Uterus (tissue), 4 donors: ENCODE data around the gene MINK1. TPM values are rescaled to one million over a fixed set of nuclear protein-coding genes. Genes with fewer than 3 reads are reported as not detected.

Experiments
- DNase-seq, 2 donors: peaks; one replicate each; pipeline ENCODE4 v3.0.0-alpha.2; 2019 to 2020
- H3K27ac ChIP-seq, 2 donors: fragments of 200-600 bp; sonication (generic); 1 replicate in 1 of 2; 2 replicates in 1 of 2; pipeline ENCODE4 v1.5.1; 2016 to 2018
- H3K27me3 ChIP-seq, 2 donors: fragments of 200-600 bp; sonication (generic); one replicate each; pipeline ENCODE4 v1.5.1; 2018 to 2019; ENCODE audit warnings: control low read depth in 1 of 2
- H3K36me3 ChIP-seq, 2 donors: fragments of 200-600 bp; sonication (generic); one replicate each; pipeline ENCODE4 v1.5.1; 2019; ENCODE audit warnings: control low read depth in 1 of 2
- H3K4me1 ChIP-seq, 2 donors: fragments of 200-600 bp; sonication (generic); one replicate each; pipeline ENCODE4 v1.5.1; 2018 to 2019; ENCODE audit warnings: control low read depth in 1 of 2
- H3K4me3 ChIP-seq, 2 donors: fragments of 200-600 bp; sonication (generic); 1 replicate in 1 of 2; 2 replicates in 1 of 2; pipeline ENCODE4 v1.5.1; 2018 to 2019; ENCODE audit warnings: mild to moderate bottlenecking in 1 of 2
- H3K9me3 ChIP-seq, 2 donors: fragments of 200-600 bp; sonication (generic); one replicate each; pipeline ENCODE4 v1.5.1; 2019; ENCODE audit warnings: control low read depth in 1 of 2
- CTCF ChIP-seq, 4 experiments: fragments of 200-600 bp in 2 of 4; fragments of 450-650 bp in 2 of 4; sonication (generic) in 2 of 4; IDR thresholded peaks; one replicate each; pipeline ENCODE4 v1.5.1; 2016 to 2019; ENCODE audit warnings: antibody characterized with exemption in 4 of 4, mild to moderate bottlenecking in 2 of 4, moderate library complexity in 1 of 4
- POLR2A ChIP-seq, 2 donors: fragments of 450-650 bp; IDR thresholded peaks; one replicate each; pipeline ENCODE4 v1.6.1; 2016; ENCODE audit warnings: antibody characterized with exemption in 2 of 2, mild to moderate bottlenecking in 1 of 2, moderate library complexity in 1 of 2
- intact Hi-C: fragments of 100-400 bp; cut with DNase I; formaldehyde crosslinking; loops from one replicate; pipeline ENCODE4 v1.15.1; 2023; ENCODE audit warnings: low total_unique reads
- total RNA-seq, 4 donors: library from RNA; depleted of rRNA in 3 of 4; stranded (reverse); fragments of >200 nt in 3 of 4; gene quantifications; one replicate each; pipeline versions ENCODE4 v1.1.0 to v1.2.4, GENCODE V29; 2014 to 2023
- donor health status: DM: yes; HTN: yes; CAD: no.

Gene MINK1
- total RNA-seq, 4 donors from 2014 or later = 17.9 to 99.2 (median 27.9) TPM

- Histone ChIP-seq H3K9me3 (no peaks in the 10 kb centered on the region), H3K4me3 (no peak within 1 kb of the TSS), H3K4me1 (no peaks in the 10 kb centered on the region), H3K36me3 (no peaks in the 10 kb centered on the region), H3K27me3 (no peaks in the 10 kb centered on the region), H3K27ac (no peak within 1 kb of the TSS)
- no peak for DNase-seq
- TF ChIP-seq POLR2A (IDR thresholded peaks at IDR 0.05) (no peak), CTCF (IDR thresholded peaks at IDR 0.05) (no peak)
- intact Hi-C loops = no loop called here
These were observed 98.8 kb downstream of the MINK1 start, which contains the start of gene GP1BA for GRCh38 chr17:4931963-4932362. GP1BA (plus strand) TSS chr17:4932277; CDS start chr17:4932605, 328 bp downstream.

- Histone ChIP-seq H3K27me3 (no peaks in the 10 kb centered on the region), H3K4me1 (no peaks in the 10 kb centered on the region), H3K9me3 (no peaks in the 10 kb centered on the region), H3K27ac (no peak overlapping the region), H3K4me3 (no peak overlapping the region), H3K36me3 (no peaks in the 10 kb centered on the region)
- intact Hi-C loops = no loop called here
- no peak for DNase-seq
- TF ChIP-seq POLR2A (IDR thresholded peaks at IDR 0.05) = no peak
- no peak for TF ChIP-seq CTCF (IDR thresholded peaks at IDR 0.05)
These were observed 99.6 kb downstream of the MINK1 start for GRCh38 chr17:4932756-4933155.

GRCh38 chr17:4933646-4934045 is 100.5 kb downstream of the MINK1 start:
- Histone ChIP-seq H3K27ac (no peak overlapping the region), H3K27me3 (no peaks in the 10 kb centered on the region), H3K36me3 (no peaks in the 10 kb centered on the region), H3K4me3 (no peak overlapping the region), H3K9me3 (no peaks in the 10 kb centered on the region), H3K4me1 (peaks cover 2 to 5% of the 10 kb centered on the region in 2 donors)
- intact Hi-C loops = no loop called here
- DNase-seq = no peak
- TF ChIP-seq CTCF (IDR thresholded peaks at IDR 0.05) (no peak), POLR2A (IDR thresholded peaks at IDR 0.05) (no peak)

- DNase-seq = no peak
- TF ChIP-seq POLR2A (IDR thresholded peaks at IDR 0.05) (no peak), CTCF (IDR thresholded peaks at IDR 0.05) (no peak)
- Histone ChIP-seq H3K27ac (no peak overlapping the region), H3K27me3 (no peaks in the 10 kb centered on the region), H3K36me3 (no peaks in the 10 kb centered on the region), H3K4me1 (peaks cover 8 to 12% of the 10 kb centered on the region in 2 donors), H3K9me3 (no peaks in the 10 kb centered on the region), H3K4me3 (no peak overlapping the region)
- intact Hi-C loops = no loop called here
These were observed 101.2 kb downstream of the MINK1 start for GRCh38 chr17:4934173-4934979.

GRCh38 chr17:4935650-4936049 is 102.5 kb downstream of the MINK1 start:
- Histone ChIP-seq H3K9me3 (no peaks in the 10 kb centered on the region), H3K4me1 (peaks cover 8 to 12% of the 10 kb centered on the region in 2 donors), H3K36me3 (no peaks in the 10 kb centered on the region), H3K4me3 (no peak overlapping the region), H3K27ac (no peak overlapping the region), H3K27me3 (no peaks in the 10 kb centered on the region)
- no peak for DNase-seq
- intact Hi-C loops = no loop called here
- TF ChIP-seq POLR2A (IDR thresholded peaks at IDR 0.05) (no peak), CTCF (IDR thresholded peaks at IDR 0.05) (no peak)
